ENCODE results near the gene TFDP1.
"Not testable (repeated sequence)": the region's sequence is repeated elsewhere in the genome, so short reads cannot be mapped to it uniquely, and the experiment has no call there.

TFDP1 gene

GRCh38 chr13:113620036-113620796 is 35.7 kb downstream of the TFDP1 start:
- no peak for DNase-seq

- no peak for DNase-seq
Measured at GRCh38 chr13:113621046-113621445, 36.5 kb downstream of the TFDP1 start.

- not testable (repeated sequence) for DNase-seq
Measured at GRCh38 chr13:113621498-113621897, 36.9 kb downstream of the TFDP1 start.

GRCh38 chr13:113621986-113622550 is 37.5 kb downstream of the TFDP1 start:
- DNase-seq: not testable (repeated sequence)

- DNase-seq: no peak
Measured at GRCh38 chr13:113622791-113623490, 38.4 kb downstream of the TFDP1 start.

GRCh38 chr13:113623491-113624234 is 39.1 kb downstream of the TFDP1 start:
- DNase-seq: no peak

GRCh38 chr13:113624235-113624587 is 39.7 kb downstream of the TFDP1 start:
- DNase-seq: no peak

- not testable (repeated sequence) for DNase-seq
Measured at GRCh38 chr13:113624640-113625304, 40.2 kb downstream of the TFDP1 start.

GRCh38 chr13:113625965-113626721 is 41.6 kb downstream of the TFDP1 start:
- no peak for DNase-seq

GRCh38 chr13:113627136-113627535 is 42.6 kb downstream of the TFDP1 start:
- DNase-seq: no peak

GRCh38 chr13:113628291-113629270 is 44.0 kb downstream of the TFDP1 start:
- no peak for DNase-seq

- no peak for DNase-seq
Measured at GRCh38 chr13:113629866-113630265, 45.3 kb downstream of the TFDP1 start.

GRCh38 chr13:113630296-113630695 is 45.7 kb downstream of the TFDP1 start:
- no peak for DNase-seq

- DNase-seq: no peak
Measured at GRCh38 chr13:113630804-113631203, 46.3 kb downstream of the TFDP1 start.

- no peak for DNase-seq
Measured at GRCh38 chr13:113631341-113632095, 47.0 kb downstream of the TFDP1 start.

- no peak for DNase-seq
Measured at GRCh38 chr13:113632706-113633484, 48.3 kb downstream of the TFDP1 start.

GRCh38 chr13:113633485-113633873 is 48.9 kb downstream of the TFDP1 start:
- no peak for DNase-seq

- DNase-seq: no peak
Measured at GRCh38 chr13:113634279-113635047, 49.9 kb downstream of the TFDP1 start.
